SHP77 treated with DMSO at 0.1 percent for 48 hours (cell line): Measurements from ENCODE around the gene N4BP2L2.

Experiments
- DNase-seq: peaks from one replicate; lab custom pipeline; 2025; lab: John Stamatoyannopoulos, UW

Gene N4BP2L2

GRCh38 chr13:32530841-32531253 is 7.7 kb downstream of the N4BP2L2 start:
- no peak for DNase-seq

GRCh38 chr13:32528358-32528757 is 10.2 kb downstream of the N4BP2L2 start:
- DNase-seq = no peak

GRCh38 chr13:32527151-32527550 is 11.4 kb downstream of the N4BP2L2 start:
- DNase-seq = no peak

- no peak for DNase-seq
Measured at GRCh38 chr13:32525766-32526165, 12.8 kb downstream of the N4BP2L2 start.

- DNase-seq = no peak
Measured at GRCh38 chr13:32515246-32515645, 23.3 kb downstream of the N4BP2L2 start.

GRCh38 chr13:32511482-32511881 is 27.1 kb downstream of the N4BP2L2 start:
- DNase-seq = no peak

GRCh38 chr13:32504876-32505275 is 33.7 kb downstream of the N4BP2L2 start:
- DNase-seq = no peak

- no peak for DNase-seq
Measured at GRCh38 chr13:32504263-32504662, 34.3 kb downstream of the N4BP2L2 start.

- no peak for DNase-seq
Measured at GRCh38 chr13:32503727-32504126, 34.9 kb downstream of the N4BP2L2 start.

- DNase-seq = no peak
Measured at GRCh38 chr13:32501064-32501463, 37.5 kb downstream of the N4BP2L2 start.

GRCh38 chr13:32499538-32500210 is 38.9 kb downstream of the N4BP2L2 start:
- DNase-seq = no peak

GRCh38 chr13:32497589-32497988 is 41.0 kb downstream of the N4BP2L2 start:
- DNase-seq = no peak

- no peak for DNase-seq
Measured at GRCh38 chr13:32496599-32497160, 41.9 kb downstream of the N4BP2L2 start.

GRCh38 chr13:32495841-32496240 is 42.8 kb downstream of the N4BP2L2 start:
- no peak for DNase-seq

GRCh38 chr13:32495429-32495828 is 43.2 kb downstream of the N4BP2L2 start:
- no peak for DNase-seq

GRCh38 chr13:32491028-32491427 is 47.6 kb downstream of the N4BP2L2 start:
- DNase-seq = no peak

GRCh38 chr13:32476892-32477291 is 61.7 kb downstream of the N4BP2L2 start:
- no peak for DNase-seq

- DNase-seq = no peak
Measured at GRCh38 chr13:32476021-32476731, 62.4 kb downstream of the N4BP2L2 start.

GRCh38 chr13:32474999-32475792 is 63.4 kb downstream of the N4BP2L2 start:
- DNase-seq = no peak

- DNase-seq = no peak
Measured at GRCh38 chr13:32473650-32474049, 64.9 kb downstream of the N4BP2L2 start.

GRCh38 chr13:32472194-32472621 is 66.4 kb downstream of the N4BP2L2 start:
- no peak for DNase-seq

- DNase-seq = no peak
Measured at GRCh38 chr13:32471187-32471922, 67.2 kb downstream of the N4BP2L2 start.
